C4-2B (cell line): ENCODE measurements around the gene TET1.
A peak's percentile ranks its signal among the peaks of the same experiment; 100 is the strongest.

ENCODE experiments used
- H3K27ac ChIP-seq: fragments of 450-650 bp; 2 replicates; pipeline ENCODE4 v1.5.1; 2017
- ZFX ChIP-seq: fragments of 450-650 bp; IDR thresholded peaks from 2 replicates; pipeline ENCODE4 v1.6.1; 2017
- TF ChIP-seq, protein P1 (sequence below): fragments of 450-650 bp; conservative IDR thresholded peaks from 2 replicates; pipeline ENCODE4 v1.5.1; 2017; ENCODE audit warnings: mild to moderate bottlenecking

Gene TET1

DNA sequence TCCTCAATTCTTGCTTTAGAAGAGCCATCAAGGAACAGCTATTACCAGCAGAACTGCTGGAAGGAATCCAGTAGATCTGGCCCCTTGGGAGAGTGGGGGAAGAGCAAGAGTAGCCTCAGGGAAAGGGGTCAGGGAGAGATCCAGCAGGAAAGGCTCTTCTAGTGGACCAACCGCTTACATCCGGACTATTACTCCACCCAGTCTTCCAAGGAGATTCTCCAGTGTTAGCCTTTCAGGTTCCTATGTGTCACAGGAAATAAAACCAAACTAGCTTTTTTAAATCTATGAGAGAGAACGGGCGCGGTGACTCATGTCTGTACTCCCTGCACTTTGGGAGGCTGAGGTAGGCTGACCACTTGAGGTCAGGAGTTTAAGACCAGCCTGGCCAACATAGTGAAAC is 34.3 kb downstream of the TET1 start:
- TF ChIP-seq, protein P1, sequence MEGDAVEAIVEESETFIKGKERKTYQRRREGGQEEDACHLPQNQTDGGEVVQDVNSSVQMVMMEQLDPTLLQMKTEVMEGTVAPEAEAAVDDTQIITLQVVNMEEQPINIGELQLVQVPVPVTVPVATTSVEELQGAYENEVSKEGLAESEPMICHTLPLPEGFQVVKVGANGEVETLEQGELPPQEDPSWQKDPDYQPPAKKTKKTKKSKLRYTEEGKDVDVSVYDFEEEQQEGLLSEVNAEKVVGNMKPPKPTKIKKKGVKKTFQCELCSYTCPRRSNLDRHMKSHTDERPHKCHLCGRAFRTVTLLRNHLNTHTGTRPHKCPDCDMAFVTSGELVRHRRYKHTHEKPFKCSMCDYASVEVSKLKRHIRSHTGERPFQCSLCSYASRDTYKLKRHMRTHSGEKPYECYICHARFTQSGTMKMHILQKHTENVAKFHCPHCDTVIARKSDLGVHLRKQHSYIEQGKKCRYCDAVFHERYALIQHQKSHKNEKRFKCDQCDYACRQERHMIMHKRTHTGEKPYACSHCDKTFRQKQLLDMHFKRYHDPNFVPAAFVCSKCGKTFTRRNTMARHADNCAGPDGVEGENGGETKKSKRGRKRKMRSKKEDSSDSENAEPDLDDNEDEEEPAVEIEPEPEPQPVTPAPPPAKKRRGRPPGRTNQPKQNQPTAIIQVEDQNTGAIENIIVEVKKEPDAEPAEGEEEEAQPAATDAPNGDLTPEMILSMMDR, result no peak
- no peak for TF ChIP-seq ZFX
- no peak overlapping the region for H3K27ac ChIP-seq

DNA sequence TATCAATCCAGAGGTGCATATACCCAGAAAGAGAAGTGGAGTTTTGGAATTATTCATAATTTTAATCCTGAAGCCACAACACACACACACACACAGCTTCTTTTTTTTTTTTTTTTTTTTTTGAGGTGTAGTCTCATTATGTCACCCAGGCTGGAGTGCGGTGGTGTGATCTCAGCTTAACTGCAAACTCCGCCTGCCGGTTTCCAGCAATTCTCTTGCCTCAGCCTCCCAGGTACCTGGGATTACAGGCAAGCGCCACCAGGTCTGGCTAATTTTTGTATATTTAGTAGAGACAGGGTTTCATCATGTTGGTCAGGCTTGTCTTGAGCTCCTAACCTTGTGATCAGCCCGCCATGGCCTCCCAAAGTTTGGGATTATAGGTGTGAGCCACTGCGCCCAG is 35.4 kb downstream of the TET1 start:
- no peak overlapping the region for H3K27ac ChIP-seq
- TF ChIP-seq ZFX, result no peak
- TF ChIP-seq, protein P1, result no peak

DNA sequence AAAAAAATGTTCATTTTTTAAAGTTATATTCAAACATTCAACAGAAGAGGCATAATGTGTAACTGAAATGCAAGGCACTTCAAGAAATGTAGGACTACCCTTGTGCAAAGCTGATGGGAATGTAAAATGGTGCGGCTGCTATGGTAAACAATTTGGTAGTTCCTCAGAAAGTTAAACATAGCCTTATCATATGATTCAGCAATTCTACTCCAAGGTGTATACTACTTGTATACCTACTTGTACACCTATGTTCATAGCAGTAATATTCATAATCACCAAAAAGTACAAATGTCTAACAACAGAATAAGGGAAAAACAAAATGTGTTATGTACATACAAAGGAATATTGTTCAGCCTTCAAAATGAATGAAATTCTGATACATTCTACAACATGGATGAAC is 37.3 kb downstream of the TET1 start:
- TF ChIP-seq ZFX, result no peak
- TF ChIP-seq, protein P1, result no peak
- H3K27ac ChIP-seq, result no peak overlapping the region

DNA sequence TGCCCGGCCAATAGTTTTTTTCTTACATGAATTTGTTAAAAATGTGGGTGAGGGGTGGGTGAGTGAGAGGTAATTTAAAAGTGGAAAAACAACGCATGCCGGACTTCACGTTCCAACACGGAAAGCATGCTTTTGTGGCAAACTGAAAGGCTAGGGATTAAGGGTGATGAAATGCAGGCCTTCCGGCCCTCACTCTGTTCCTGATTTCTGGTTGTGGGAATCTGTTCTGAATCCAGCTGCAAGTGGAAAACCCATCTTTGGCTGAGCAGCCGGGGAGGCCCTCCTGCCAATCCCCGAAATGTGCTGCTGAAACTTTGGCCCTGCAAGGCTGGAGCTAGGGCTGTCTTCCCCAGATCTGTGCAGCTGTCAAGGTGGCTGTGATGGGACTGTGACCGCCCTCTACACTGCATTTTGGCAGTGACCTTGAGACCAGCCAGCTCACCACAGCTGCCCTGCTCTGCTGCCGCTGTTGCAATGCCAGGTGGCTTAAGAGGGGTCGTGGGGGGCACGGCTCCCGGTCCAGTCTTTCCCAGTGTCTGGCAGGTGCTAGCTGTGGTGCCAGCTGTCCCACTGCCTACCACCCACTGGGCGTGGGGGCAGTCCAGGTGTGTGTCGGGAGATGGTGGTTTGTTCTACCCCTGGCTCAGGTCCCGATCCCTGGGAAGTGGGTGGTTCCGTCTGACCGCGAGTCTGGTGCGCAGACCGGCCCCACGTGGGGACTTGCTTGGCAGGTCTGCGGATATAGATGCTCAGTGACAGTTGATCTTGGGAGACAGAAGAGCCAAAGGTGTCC is 39.0 kb downstream of the TET1 start:
- no peak for TF ChIP-seq ZFX
- TF ChIP-seq, protein P1, result no peak
- H3K27ac ChIP-seq, result peak overlapping the region; percentile 76

DNA sequence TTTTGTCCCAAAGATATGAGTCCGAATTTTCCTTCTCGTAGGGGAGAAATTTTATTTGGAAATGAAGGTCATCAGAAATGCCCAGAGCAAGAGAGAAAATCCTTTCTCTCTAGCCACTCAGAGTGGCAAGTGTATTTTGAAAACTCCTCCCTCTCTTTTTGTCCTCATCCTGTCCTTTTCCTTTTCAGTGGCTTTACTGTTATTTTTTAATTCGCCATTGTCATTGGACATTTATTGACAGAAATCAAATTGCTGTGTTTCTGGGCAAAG is 39.6 kb downstream of the TET1 start:
- TF ChIP-seq ZFX, result no peak
- TF ChIP-seq, protein P1, result no peak
- peak overlapping the region; percentile 76 for H3K27ac ChIP-seq

DNA sequence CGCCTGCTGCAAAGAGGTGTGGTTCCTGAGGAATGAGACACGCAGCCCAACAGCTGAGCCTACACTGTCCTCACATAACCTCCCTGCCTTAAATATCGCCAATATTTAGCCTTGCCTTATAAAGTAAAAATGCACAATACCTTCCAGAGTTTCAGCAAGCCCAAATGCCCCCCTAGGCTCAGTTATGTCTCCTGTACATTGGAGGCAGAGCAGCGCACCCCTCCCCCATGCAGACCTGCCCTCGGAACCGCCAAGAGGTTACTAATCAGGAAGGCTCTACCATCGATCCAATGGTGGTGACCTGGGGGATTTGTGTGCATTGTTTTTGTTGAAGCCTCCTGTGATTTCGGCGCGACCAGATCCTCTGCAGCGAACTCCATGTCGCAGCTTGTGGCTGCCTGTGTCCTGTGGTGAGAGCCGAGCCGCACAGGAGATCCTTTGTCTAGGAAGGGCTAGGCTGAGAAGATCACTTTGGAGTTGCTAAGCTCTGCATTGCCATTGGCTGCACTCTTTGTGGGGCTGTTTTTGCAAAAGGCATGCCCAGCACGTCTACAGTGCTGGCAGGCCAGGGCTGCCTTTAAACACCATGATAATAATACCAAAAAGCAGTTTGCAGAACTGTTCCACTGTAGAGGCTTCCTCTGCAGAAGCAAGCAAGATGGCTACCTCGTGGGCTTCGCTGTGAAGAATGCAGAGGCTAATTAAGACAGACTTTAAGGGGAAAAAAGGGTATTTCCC is 40.1 kb downstream of the TET1 start:
- peak overlapping the region; percentile 76 for H3K27ac ChIP-seq
- TF ChIP-seq, protein P1, result no peak
- no peak for TF ChIP-seq ZFX

DNA sequence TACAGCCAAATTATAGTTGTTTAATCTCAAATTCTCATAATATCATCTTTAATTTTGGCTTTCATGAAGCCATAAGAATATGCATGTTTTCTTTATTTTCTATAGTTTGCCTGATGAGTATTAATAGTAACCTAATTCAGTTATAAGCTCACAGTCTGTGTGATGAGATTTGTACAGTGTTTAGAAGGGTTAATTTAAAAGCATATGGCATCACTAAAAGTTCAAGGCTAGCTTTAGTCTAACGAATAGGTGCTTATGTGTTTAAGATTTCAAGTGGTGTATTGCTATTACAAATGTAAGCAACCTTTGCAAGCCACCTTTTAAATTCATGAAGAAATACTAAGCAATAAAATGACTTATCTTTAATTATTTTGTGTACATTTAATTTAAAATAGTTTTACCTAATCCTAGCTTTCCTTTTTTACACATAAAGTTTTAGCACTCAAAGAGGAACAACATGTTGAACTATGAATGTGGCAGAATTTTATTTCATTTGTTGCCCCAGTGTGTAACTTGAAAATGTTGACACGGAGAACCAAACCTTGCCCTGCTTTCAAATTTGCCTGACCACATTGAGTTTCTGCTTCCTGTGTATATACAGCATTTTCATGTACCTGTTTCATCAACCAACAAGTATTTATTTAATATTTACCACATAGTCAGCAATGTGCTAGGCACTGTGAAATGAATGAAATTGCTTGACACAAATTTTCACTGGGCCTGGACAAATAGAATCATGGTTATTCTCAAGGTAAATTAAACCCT is 41.5 kb downstream of the TET1 start:
- no peak overlapping the region for H3K27ac ChIP-seq

More for the DNA sequence above, 41.5 kb downstream of the TET1 start:
- no peak for TF ChIP-seq ZFX
- TF ChIP-seq, protein P1, result no peak
